HL-60/S4 treated with retinoic acid at 250 ng/mL for 4 days and 3 days (cell line): Measurements from ENCODE around the gene RAN.
"Not testable (repeated sequence)": the region's sequence is repeated elsewhere in the genome, so short reads cannot be mapped to it uniquely, and the experiment has no call there.

Source experiments
- in situ Hi-C: fragments of 300-500 bp; cut with MboI; formaldehyde crosslinking; loops from 2 replicates; pipeline ENCODE4 v1.7.0; 2022; ENCODE audit warnings: low sequenced_read_pairs

The RAN gene

DNA sequence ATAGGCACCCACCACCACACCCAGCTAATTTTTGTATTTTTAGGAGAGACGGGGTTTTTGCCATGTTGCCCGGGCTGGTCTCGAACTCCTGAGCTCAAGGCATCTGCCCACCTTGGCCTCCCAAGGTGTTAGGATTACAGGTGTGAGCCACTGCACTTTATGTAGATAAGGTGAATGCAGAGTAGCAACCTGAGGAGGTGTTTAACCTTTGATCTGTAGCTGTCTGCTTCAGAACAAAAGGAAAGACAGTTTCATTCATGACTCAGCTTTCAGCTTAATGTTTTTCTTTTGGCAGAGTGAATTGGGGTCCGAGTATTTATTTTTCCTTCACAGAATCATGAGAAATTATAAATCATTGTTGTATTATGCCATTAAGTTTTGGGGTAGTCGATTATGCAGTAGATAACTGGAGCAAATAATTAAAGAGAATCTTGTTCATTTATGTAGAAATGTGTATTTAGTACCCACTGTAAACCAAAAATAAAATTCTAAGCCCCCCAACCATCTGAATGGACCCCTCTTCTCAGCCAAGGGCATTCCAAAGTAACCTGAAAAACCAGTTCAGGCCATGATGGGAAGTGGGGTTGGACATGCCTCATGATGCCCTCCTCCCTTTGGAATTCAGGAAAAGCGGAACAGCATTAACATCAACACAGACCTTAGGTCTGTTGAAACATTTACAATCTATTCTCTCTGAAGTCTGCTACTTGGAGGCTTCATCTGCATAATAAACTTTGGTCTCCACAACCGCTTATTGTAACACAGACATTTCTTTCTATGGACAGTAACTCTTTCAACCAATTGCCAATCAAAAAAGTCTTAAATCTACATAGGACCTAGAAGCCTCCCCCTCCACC is 22.1 kb upstream of the RAN start:
- in situ Hi-C loops = no loop called here

- in situ Hi-C loops = no loop called here
Measured at GRCh38 chr12:130850418-130851021, 21.3 kb upstream of the RAN start.

DNA sequence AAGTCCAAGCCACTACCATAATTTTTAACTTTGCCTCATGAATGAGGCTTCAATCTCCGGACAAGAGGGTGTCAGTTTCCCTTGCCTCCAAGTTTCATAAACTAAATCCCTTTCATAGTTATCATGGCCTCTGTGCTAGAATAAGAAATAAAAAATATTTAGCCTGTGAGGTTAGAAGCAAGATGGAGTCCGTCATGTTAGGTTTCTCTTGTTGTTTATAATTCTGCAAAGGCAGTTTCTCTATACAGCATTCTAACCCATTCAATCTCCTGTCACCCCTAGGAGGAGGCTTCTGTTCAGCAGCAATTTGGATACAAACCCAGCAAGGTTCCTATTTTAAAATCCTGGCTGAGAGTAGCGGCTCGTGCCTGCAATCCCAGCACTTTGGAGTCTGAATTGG is 15.8 kb upstream of the RAN start:
- in situ Hi-C loops = no loop called here

DNA sequence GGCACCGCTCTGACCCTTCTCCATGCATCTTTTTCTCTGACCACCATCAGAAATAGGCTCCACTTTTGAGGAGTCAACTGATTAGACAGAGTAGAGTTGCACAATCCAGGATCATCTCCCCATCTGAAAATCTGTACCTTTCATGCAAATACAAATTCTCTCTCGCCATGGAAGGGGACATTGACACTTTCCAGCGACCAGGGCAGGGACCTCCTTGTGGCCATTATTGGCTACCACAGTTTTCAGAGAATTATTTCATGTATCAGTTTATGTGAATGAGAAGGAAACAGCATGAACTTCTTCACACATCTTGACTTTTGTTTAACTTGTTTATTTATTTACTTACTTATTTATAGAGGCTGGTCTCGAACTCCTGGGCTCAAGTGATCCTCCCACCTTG is 13.8 kb upstream of the RAN start:
- in situ Hi-C loops = no loop called here

- in situ Hi-C loops = no loop called here
Measured at GRCh38 chr12:130859161-130859560, 12.7 kb upstream of the RAN start.

- in situ Hi-C loops = no loop called here
Measured at GRCh38 chr12:130860311-130860710, 11.6 kb upstream of the RAN start.

DNA sequence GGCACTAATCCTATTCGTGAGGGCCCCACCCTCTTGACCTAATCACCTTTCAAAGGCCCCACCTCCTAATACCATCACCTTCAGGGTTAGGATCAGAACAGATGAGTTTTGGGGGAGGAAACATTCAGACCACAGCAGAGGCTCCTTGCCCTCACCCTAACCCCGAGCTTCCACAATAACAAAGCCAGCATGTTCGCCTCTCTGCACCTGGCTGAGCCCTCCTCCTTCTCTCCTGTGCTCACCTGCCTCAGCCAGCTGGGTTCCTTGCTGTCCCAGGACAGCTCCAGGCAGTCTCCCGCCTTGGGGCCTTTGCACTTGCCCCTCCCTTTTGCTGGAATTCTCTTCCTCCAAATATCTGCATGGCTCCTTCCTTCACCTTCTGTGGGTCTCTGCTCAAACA is 9.7 kb upstream of the RAN start:
- in situ Hi-C loops = no loop called here

GRCh38 chr12:130862771-130863170 is 9.1 kb upstream of the RAN start:
- in situ Hi-C loops = not testable (repeated sequence)

GRCh38 chr12:130863298-130863697 is 8.6 kb upstream of the RAN start:
- in situ Hi-C loops = no loop called here

- in situ Hi-C loops = no loop called here
Measured at GRCh38 chr12:130868412-130868811, 3.5 kb upstream of the RAN start.

GRCh38 chr12:130870442-130871285 is 1.2 kb upstream of the RAN start:
- in situ Hi-C loops = no loop called here

DNA sequence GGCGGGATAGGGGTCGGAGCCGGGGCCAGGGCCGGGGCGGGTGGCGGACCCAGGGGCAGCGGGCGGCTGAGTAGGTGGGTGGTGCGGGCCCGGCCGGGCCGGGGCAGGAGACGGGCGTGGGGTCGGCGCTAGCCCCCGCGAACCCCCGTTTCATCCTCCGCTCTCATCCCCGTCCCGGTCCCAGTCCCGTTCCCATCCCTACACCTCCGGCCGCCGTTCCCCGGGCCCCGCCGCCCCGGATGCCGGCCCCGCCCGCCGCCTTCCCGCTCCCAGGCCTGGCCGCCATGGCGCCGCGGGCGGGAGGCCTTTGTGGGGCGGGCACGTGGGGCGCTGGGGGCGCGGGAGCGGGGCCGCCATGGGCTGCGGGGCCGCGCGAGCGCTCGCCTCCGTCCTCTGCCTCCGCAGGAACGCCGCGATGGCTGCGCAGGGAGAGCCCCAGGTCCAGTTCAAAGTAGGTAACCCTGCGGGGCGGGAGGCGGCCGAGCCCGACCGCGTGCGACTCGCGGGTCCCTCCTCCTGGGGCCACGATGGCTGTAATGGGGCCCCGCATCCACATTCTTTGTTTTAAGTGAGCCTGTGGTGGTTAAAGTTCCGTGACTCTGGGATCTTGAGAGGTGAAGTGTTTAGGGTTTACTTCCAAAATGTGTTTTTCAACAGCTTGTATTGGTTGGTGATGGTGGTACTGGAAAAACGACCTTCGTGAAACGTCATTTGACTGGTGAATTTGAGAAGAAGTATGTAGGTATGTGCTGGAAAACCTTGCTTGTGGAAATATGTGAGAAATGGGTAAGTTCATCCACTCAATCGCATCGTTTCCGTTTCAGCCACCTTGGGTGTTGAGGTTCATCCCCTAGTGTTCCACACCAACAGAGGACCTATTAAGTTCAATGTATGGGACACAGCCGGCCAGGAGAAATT is 572 bp downstream of the RAN start:
- in situ Hi-C loops = no loop called here

GRCh38 chr12:130873106-130873795 is 1.4 kb downstream of the RAN start:
- in situ Hi-C loops = no loop called here

- in situ Hi-C loops = no loop called here
Measured at GRCh38 chr12:130873825-130874224, 2.0 kb downstream of the RAN start.

DNA sequence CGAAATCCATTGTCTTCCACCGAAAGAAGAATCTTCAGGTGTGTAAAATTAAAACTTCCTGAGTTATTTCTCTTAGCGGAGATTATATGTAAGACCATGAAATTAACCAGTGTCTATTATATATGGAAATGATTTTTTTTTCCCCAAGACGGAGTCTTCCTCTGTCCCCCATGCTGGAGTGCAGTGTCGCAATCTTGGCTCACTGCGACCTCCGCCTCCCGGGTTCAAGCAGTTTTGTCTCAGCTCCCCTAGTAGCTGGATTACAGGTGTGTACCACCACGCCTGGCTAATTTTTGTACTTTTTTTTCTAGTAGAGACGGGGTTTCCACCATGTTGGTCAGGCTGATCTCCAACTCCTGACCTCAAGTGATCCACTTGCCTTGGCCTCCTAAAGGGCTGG is 2.8 kb downstream of the RAN start:
- in situ Hi-C loops = no loop called here

DNA sequence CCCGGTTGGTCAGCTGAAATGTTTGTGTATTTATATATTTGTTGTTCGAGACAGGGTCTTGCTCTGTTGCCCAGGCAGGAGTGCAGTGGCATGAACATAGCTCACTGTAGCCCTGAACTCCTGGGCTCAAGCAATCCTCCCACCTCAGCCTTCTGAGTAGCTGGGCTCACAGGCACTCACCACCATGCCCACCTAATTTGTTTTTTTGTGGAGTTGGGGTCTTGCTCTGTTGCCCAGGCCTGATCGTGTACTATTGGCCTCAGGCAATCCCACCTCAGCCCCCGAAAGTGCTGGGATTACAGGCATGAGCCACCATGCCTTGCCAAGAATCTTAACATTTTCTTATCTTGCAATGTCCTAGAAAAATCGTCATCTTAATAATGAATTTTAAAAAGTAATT is 3.3 kb downstream of the RAN start:
- in situ Hi-C loops = no loop called here

DNA sequence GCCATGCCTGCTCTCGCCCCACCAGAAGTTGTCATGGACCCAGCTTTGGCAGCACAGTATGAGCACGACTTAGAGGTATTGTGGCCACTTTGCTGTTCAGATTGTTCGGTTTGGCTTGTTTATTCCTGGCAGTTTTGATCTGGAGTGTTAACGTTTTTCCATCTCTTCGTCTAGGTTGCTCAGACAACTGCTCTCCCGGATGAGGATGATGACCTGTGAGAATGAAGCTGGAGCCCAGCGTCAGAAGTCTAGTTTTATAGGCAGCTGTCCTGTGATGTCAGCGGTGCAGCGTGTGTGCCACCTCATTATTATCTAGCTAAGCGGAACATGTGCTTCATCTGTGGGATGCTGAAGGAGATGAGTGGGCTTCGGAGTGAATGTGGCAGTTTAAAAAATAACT is 3.8 kb downstream of the RAN start:
- in situ Hi-C loops = not testable (repeated sequence)

DNA sequence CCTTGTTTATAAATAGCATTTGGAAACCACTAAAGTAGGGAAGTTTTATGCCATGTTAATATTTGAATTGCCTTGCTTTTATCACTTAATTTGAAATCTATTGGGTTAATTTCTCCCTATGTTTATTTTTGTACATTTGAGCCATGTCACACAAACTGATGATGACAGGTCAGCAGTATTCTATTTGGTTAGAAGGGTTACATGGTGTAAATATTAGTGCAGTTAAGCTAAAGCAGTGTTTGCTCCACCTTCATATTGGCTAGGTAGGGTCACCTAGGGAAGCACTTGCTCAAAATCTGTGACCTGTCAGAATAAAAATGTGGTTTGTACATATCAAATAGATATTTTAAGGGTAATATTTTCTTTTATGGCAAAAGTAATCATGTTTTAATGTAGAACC is 4.4 kb downstream of the RAN start:
- in situ Hi-C loops = no loop called here

GRCh38 chr12:130876758-130877157 is 4.9 kb downstream of the RAN start:
- in situ Hi-C loops = no loop called here

DNA sequence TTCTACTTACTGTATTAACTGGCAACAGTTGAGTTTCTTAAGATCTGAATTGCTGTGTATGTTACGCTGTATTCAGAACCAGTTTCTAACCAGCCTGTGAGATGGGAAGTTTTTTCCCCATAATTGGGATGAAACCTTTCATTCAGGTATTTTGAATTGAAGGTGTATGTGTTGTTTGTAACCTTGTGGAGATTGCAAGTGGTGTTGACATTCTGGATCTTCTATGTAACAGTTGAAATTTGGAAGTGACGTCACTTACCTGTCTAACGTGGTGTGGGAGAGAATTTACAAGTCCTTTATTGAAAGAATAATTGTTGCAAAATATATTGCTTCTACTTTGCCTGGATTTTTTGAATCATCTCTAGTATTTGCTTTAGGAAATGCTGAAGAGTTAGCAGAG is 5.5 kb downstream of the RAN start:
- in situ Hi-C loops = no loop called here
